ENCODE measurements around the gene PPARD. TPM values are rescaled to one million over a fixed set of nuclear protein-coding genes. Genes with fewer than 3 reads are reported as not detected.

PPARD gene
- total RNA-seq, 4 donors from 2014 or later = 22.6 to 33.8 (median 27.1) TPM

DNA sequence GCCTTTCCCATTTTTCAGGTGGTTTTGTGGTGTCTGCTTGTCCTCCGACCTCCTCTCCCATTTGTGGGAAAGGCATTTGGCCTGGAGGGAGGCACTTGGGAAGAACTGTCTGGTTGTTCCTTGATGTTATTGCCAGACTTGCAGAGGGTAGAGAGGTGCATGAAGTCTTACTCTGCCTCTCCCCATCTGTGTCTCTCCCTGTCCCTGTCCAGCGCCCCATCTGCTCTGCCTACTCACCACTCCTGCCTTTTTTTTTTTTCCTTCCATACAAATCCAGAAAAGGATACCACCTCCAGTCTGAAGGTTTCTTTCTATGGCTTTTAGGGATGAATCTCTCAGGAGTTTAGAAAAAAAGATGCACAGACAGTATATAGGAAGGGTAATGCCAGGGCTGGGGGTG lies 19.8 kb downstream of the PPARD start:
- DNase-seq (ENCODE audit: low spot score in 2 of 2) = no peak
- WGBS, 2 donors = 92 to 98% methylated on average over 2 of the region's 2 CpGs
- H3K4me3 ChIP-seq (ENCODE audit: low read depth, poor library complexity, severe bottlenecking) = no peak overlapping the region
- TF ChIP-seq, protein P1, sequence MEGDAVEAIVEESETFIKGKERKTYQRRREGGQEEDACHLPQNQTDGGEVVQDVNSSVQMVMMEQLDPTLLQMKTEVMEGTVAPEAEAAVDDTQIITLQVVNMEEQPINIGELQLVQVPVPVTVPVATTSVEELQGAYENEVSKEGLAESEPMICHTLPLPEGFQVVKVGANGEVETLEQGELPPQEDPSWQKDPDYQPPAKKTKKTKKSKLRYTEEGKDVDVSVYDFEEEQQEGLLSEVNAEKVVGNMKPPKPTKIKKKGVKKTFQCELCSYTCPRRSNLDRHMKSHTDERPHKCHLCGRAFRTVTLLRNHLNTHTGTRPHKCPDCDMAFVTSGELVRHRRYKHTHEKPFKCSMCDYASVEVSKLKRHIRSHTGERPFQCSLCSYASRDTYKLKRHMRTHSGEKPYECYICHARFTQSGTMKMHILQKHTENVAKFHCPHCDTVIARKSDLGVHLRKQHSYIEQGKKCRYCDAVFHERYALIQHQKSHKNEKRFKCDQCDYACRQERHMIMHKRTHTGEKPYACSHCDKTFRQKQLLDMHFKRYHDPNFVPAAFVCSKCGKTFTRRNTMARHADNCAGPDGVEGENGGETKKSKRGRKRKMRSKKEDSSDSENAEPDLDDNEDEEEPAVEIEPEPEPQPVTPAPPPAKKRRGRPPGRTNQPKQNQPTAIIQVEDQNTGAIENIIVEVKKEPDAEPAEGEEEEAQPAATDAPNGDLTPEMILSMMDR (IDR thresholded peaks at IDR 0.05) = no peak
- TF ChIP-seq POLR2A (IDR thresholded peaks at IDR 0.05) = no peak
- intact Hi-C loops (cut with DNase I; ENCODE audit: low total_unique reads) = no loop called here

DNA sequence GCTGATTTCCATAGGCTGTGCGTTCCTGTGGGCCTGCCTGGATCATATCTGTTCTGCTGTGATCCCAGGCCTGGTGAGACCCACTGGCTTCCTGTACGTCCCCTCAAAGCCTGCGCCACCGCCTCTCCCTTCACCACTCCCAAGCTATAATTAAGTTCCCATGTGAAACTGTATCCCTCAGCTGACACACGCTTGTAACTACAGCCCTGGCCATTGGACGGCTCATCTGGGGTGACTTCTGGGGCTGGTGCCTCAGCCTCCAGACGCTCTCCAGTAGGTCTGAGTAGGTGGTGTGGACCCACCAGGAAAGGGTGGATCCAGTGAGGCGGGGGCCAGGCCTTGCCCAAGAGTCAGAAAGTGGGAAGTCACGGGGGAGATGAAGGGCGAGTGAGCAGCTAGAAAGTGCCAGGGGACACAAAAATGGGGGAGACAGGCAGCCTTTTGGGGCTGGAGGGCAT lies 21.0 kb downstream of the PPARD start:
- WGBS, 2 donors = 65 to 77% methylated on average over 10 of the region's 10 CpGs
- no peak overlapping the region for H3K4me3 ChIP-seq (ENCODE audit: low read depth, poor library complexity, severe bottlenecking)
- TF ChIP-seq, protein P1 (IDR thresholded peaks at IDR 0.05) = no peak
- no peak for TF ChIP-seq POLR2A (IDR thresholded peaks at IDR 0.05)
- intact Hi-C loops (cut with DNase I; ENCODE audit: low total_unique reads) = no loop called here
- DNase-seq (ENCODE audit: low spot score in 2 of 2) = no peak

DNA sequence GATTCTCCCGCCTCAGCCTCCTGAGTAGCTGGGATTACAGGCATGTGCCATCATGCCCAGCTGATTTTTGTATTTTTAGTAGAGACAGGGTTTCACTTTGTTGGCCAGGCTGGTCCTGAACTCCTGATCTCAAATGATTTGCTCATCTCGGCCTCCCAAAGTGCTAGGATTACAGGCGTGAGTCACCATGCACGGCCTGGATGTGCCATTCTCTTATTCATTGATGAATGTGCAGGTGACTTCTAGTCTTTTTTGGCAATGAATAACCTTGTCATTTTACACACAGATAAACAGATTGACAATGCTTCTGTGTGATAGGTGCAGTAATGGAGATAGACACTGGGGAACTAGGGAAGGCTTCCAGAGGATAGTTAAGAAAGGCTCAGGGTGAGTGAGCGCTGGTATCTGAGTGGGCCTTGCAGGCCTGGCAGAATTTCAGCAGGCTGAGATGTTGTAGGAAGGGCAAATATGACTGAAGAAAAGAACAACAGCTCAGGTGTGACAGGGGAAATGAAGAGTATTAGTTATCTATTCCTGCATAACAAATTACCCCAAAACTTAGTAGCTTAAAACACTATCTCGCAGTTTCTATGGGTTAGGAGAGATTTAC lies 23.3 kb downstream of the PPARD start:
- intact Hi-C loops (cut with DNase I; ENCODE audit: low total_unique reads) = no loop called here
- no peak overlapping the region for H3K4me3 ChIP-seq (ENCODE audit: low read depth, poor library complexity, severe bottlenecking)
- no peak for DNase-seq (ENCODE audit: low spot score in 2 of 2)
- no peak for TF ChIP-seq POLR2A (IDR thresholded peaks at IDR 0.05)
- TF ChIP-seq, protein P1 (IDR thresholded peaks at IDR 0.05) = no peak
- WGBS, 2 donors = 89 to 95% methylated on average over 6 of the region's 6 CpGs

DNA sequence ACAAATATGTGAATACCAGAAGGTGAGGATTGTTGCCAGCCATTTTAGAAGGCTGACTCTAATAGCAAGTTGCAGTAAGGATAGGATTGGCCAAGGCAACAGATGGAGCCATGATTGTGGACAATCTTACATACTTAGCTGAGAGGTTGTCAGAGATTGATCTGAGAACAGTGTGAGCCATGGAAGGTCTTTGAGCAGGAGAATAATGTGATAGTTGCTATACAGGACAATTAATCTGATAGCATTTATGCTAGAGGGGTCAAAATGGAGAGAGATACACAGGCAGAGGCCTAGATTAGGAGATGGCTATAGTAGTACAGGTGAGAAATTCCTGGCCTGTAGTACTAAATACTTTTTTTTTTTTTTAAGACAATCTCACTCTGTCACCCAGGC lies 23.8 kb downstream of the PPARD start:
- DNase-seq (ENCODE audit: low spot score in 2 of 2) = no peak
- no peak overlapping the region for H3K4me3 ChIP-seq (ENCODE audit: low read depth, poor library complexity, severe bottlenecking)
- TF ChIP-seq, protein P1 (IDR thresholded peaks at IDR 0.05) = no peak
- TF ChIP-seq POLR2A (IDR thresholded peaks at IDR 0.05) = no peak
- intact Hi-C loops (cut with DNase I; ENCODE audit: low total_unique reads) = no loop called here

DNA sequence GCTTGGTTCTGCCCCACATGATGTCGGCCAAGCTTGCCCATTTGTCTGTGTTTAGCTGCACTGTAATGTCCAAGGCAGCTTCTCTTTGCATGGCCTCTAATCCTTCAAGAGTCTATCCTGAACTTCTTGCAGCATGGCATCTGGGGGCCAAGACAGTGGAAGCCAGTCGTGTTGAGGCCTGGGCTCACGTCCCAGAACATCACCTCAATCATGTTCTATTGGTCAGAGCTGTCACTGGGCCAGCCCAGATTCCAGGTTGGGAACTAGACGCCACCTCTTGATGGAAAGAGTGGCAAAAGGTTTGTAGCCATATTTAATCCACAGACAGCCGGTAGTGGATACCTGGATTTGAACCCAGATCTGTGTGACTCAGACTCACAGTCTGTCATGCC lies 25.3 kb downstream of the PPARD start:
- H3K4me3 ChIP-seq (ENCODE audit: low read depth, poor library complexity, severe bottlenecking) = no peak overlapping the region
- DNase-seq (ENCODE audit: low spot score in 2 of 2) = no peak
- intact Hi-C loops (cut with DNase I; ENCODE audit: low total_unique reads) = no loop called here
- TF ChIP-seq, protein P1 (IDR thresholded peaks at IDR 0.05) = no peak
- no peak for TF ChIP-seq POLR2A (IDR thresholded peaks at IDR 0.05)
- 89 to 93% methylated on average over 5 of the region's 5 CpGs for WGBS, 2 donors

Measured in lower leg skin (tissue), 4 donors.